K562 (cell line): ENCODE measurements around the gene PSMD13. TPM values are rescaled to one million over a fixed set of nuclear protein-coding genes. Genes with fewer than 3 reads are reported as not detected.

Source experiments
- CBFA2T3 ChIP-seq: fragments of 450-650 bp; IDR thresholded peaks from 2 replicates; pipeline ENCODE4 v1.6.1; 2017
- CBX3 ChIP-seq, 2 experiments: IDR thresholded peaks; 1 replicate in 1 of 2; 2 replicates in 1 of 2; pipeline ENCODE4 v1.6.1; 2012; ENCODE audit warnings: inconsistent platforms in 2 of 2, low read length in 2 of 2, borderline replicate concordance in 1 of 2, control low read depth in 1 of 2
- CHD4 ChIP-seq: fragments of 200-600 bp; sonication (generic); IDR thresholded peaks from 3 replicates; pipeline ENCODE4 v1.6.1; 2012; ENCODE audit warnings: low read depth, mild to moderate bottlenecking, mixed read lengths, low read length, inconsistent platforms; ENCODE audit not compliant: insufficient read depth, insufficient replicate concordance, poor library complexity, severe bottlenecking
- CTBP1 ChIP-seq: fragments of 450-650 bp; IDR thresholded peaks from 2 replicates; pipeline ENCODE4 v1.6.1; 2016; ENCODE audit warnings: borderline replicate concordance
- DMBX1 ChIP-seq: fragments of 250-450 bp; sonication (Bioruptor Pico); IDR thresholded peaks from 2 replicates; pipeline ENCODE4 v1.8.0; 2022; ENCODE audit warnings: inconsistent platforms, mild to moderate bottlenecking, moderate library complexity, borderline replicate concordance
- JUND ChIP-seq, 2 experiments: IDR thresholded peaks; 2 replicates in 1 of 2; 3 replicates in 1 of 2; pipeline ENCODE4 v1.6.1; 2011; ENCODE audit warnings: borderline replicate concordance in 2 of 2, low read depth in 2 of 2, low read length in 2 of 2, improper control_type of control experiment in 1 of 2, missing biosample characterization in 1 of 2, missing genetic modification characterization in 1 of 2, missing genetic modification reagents in 1 of 2
- KAT2B ChIP-seq: IDR thresholded peaks from one replicate; pipeline ENCODE4 v1.6.1; 2012; ENCODE audit warnings: low read depth, mild to moderate bottlenecking, control low read depth, inconsistent platforms, low read length, moderate library complexity
- KLF1 ChIP-seq: fragments of 450-650 bp; IDR thresholded peaks from 2 replicates; pipeline ENCODE4 v1.6.1; 2016; ENCODE audit warnings: missing genetic modification characterization, missing compliant biosample characterization
- KLF13 ChIP-seq: fragments of 450-650 bp; IDR thresholded peaks from 2 replicates; pipeline ENCODE4 v1.6.1; 2016; ENCODE audit warnings: missing genetic modification characterization, low read depth, mild to moderate bottlenecking, missing compliant biosample characterization, moderate library complexity, borderline replicate concordance
- MTA1 ChIP-seq: fragments of 450-650 bp; IDR thresholded peaks from 2 replicates; pipeline ENCODE4 v1.6.1; 2017; ENCODE audit warnings: borderline replicate concordance
- POLR2AphosphoS2 ChIP-seq: IDR thresholded peaks from 2 replicates; pipeline ENCODE4 v1.6.1; 2012; ENCODE audit warnings: low read length, improper control_type of control experiment
- POLR2B ChIP-seq: fragments of 450-650 bp; IDR thresholded peaks from 2 replicates; pipeline ENCODE4 v1.6.1; 2018; ENCODE audit warnings: low read depth; ENCODE audit not compliant: partially characterized antibody
- SMARCC2 ChIP-seq: fragments of 450-650 bp; IDR thresholded peaks from 2 replicates; pipeline ENCODE4 v1.6.1; 2017; ENCODE audit warnings: antibody characterized with exemption, moderate library complexity, mild to moderate bottlenecking, low read depth
- U2AF1 ChIP-seq: fragments of 200-400 bp; formaldehyde crosslinking; optimal IDR thresholded peaks from 2 replicates; pipeline ENCODE3; 2017; ENCODE audit warnings: mild to moderate bottlenecking, low read depth, low read length, moderate library complexity
- XRCC5 ChIP-seq: fragments of 200-400 bp; formaldehyde crosslinking; IDR thresholded peaks from 2 replicates; pipeline ENCODE4 v1.6.1; 2017; ENCODE audit warnings: low read depth, mild to moderate bottlenecking, low read length
- ZBTB33 ChIP-seq: sonication (generic); formaldehyde crosslinking; IDR thresholded peaks from 2 replicates; pipeline ENCODE4 v1.8.1; 2023; ENCODE audit warnings: mild to moderate bottlenecking, missing genetic modification reagents
- ZBTB9 ChIP-seq: fragments of 450-650 bp; formaldehyde crosslinking; IDR thresholded peaks from 2 replicates; pipeline ENCODE4 v1.4.0; 2020; ENCODE audit warnings: mild to moderate bottlenecking, moderate library complexity
- ZNF311 ChIP-seq: fragments of 250-450 bp; sonication (Bioruptor Pico); IDR thresholded peaks from 2 replicates; pipeline ENCODE4 v1.4.0; 2020; ENCODE audit warnings: mild to moderate bottlenecking, moderate library complexity
- ZNF584 ChIP-seq: fragments of 200-800 bp; sonication (Bioruptor generic); IDR thresholded peaks from 2 replicates; pipeline ENCODE4 v1.6.1; 2016; ENCODE audit warnings: low read depth, mild to moderate bottlenecking, missing genetic modification characterization, missing compliant biosample characterization
- ZSCAN29 ChIP-seq: fragments of 450-650 bp; IDR thresholded peaks from 2 replicates; pipeline ENCODE4 v1.6.1; 2017
- polyA plus RNA-seq, 8 experiments: library from polyadenylated mRNA; depleted of rRNA in 4 of 8; stranded (reverse) in 5 of 8; unstranded in 3 of 8; fragments of >200 nt; fragmentation: Nextera tagmentation in 2 of 8; fragmentation: Illumina TruSeq in 1 of 8; extraction: Ambion mirVana in 2 of 8; extraction: Trizol in 1 of 8; gene quantifications; 2 replicates each; pipeline versions ENCODE4 v1.2.1 to v1.2.3, GENCODE V29; 2011 to 2014; ENCODE audit warnings: inconsistent platforms in 1 of 8, missing spikeins in 1 of 8
- total RNA-seq, 7 experiments: library from RNA; depleted of rRNA in 6 of 7; stranded (reverse); fragments of >200 nt in 6 of 7; fragmentation: Illumina TruSeq in 2 of 7; extraction: Trizol in 2 of 7; gene quantifications; 2 replicates each; pipeline versions ENCODE4 v1.2.1 to v1.2.3, GENCODE V29; 2011 to 2021; ENCODE audit warnings: low replicate concordance in 1 of 7
- TF ChIP-seq, protein P1 (sequence below): fragments of 150-350 bp; conservative IDR thresholded peaks from 2 replicates; pipeline ENCODE4 v1.6.1; 2014; ENCODE audit warnings: low read length

The PSMD13 gene
- total and polyA plus RNA-seq, 9 of the 15 experiments (the other 6 are each of a cell fraction or from before 2014, with no cell fraction given): 185 to 383 (median 267) TPM

DNA sequence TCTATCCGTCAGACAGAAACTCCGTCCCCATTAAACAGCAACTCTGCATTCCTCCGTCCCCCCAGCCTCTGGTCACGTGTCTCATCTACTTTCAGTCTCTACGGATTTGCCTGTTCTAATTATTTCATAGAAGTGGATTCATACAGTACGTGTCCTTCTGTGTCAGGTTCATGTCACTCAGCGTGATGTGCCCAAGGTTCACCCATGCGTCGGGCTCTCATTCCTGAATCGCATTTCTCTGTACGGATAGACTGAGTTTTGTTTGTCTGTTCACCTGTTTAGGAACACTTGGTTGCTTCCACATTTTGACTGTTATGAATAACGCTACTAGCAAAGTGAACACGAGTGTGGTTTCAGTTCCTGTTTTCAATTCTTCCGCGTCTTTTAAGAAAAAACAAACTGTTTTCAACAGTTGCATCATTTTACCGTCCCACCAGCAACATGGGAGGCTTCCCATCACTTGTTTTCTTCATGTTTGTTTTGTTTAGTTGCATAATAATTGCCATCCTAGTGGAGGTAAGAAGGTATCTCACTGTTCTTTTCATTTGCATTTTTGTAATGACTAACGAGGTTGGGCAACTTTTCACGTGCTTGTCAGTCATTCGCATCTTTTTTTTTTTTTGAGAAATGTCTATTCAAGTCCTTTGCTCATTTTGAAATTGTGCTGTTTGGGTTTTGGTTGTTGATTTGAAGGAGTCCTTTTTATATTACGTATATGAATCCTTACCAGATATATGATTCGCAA is 32.5 kb downstream of the PSMD13 start (continued):
- TF ChIP-seq ZBTB9 (CRISPR knock-in tag) (no peak), U2AF1 (no peak), CBX3 (IDR thresholded peaks at IDR 0.05; ENCODE audit: borderline replicate concordance in 1 of 2, low read length in 2 of 2) (0 out of 3 replicates have a peak, but pooled peaks of 1 of the 2 experiments have one; percentile 7), CBFA2T3 (no peak), KLF1 (tag) (no peak), KLF13 (tag) (no peak), XRCC5 (no peak), KAT2B (no peak), CTBP1 (no peak), ZSCAN29 (no peak), CHD4 (no peak), SMARCC2 (0 out of 2 replicates have a peak, but pooled peaks have one; percentile 29), POLR2AphosphoS2 (no peak), ZBTB33 (CRISPR knock-in tag) (no peak), POLR2B (peak; percentile 56), ZNF584 (CRISPR knock-in tag) (no peak), JUND (IDR thresholded peaks at IDR 0.05; ENCODE audit: borderline replicate concordance, low read depth, low read length) (peak; percentile 75), JUND (tag; IDR thresholded peaks at IDR 0.05; ENCODE audit: borderline replicate concordance, low read depth, low read length) (peak; percentile 20; the same call in 2 of the 3 replicates), ZNF311 (CRISPR knock-in tag) (no peak), DMBX1 (CRISPR knock-in tag) (no peak), MTA1 (peak; percentile 45; the same call in 1 of the 2 replicates)
- TF ChIP-seq, protein P1, sequence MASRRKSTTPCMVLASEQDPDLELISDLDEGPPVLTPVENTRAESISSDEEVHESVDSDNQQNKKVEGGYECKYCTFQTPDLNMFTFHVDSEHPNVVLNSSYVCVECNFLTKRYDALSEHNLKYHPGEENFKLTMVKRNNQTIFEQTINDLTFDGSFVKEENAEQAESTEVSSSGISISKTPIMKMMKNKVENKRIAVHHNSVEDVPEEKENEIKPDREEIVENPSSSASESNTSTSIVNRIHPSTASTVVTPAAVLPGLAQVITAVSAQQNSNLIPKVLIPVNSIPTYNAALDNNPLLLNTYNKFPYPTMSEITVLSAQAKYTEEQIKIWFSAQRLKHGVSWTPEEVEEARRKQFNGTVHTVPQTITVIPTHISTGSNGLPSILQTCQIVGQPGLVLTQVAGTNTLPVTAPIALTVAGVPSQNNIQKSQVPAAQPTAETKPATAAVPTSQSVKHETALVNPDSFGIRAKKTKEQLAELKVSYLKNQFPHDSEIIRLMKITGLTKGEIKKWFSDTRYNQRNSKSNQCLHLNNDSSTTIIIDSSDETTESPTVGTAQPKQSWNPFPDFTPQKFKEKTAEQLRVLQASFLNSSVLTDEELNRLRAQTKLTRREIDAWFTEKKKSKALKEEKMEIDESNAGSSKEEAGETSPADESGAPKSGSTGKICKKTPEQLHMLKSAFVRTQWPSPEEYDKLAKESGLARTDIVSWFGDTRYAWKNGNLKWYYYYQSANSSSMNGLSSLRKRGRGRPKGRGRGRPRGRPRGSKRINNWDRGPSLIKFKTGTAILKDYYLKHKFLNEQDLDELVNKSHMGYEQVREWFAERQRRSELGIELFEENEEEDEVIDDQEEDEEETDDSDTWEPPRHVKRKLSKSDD: no peak
